ENCODE results near the gene UNK. TPM values are rescaled to one million over a fixed set of nuclear protein-coding genes. Genes with fewer than 3 reads are reported as not detected.
"Not testable (repeated sequence)": the region's sequence is repeated elsewhere in the genome, so short reads cannot be mapped to it uniquely, and the experiment has no call there.

Gene UNK
- total RNA-seq, 1 experiment from 2014 or later, result 19.6 TPM

DNA sequence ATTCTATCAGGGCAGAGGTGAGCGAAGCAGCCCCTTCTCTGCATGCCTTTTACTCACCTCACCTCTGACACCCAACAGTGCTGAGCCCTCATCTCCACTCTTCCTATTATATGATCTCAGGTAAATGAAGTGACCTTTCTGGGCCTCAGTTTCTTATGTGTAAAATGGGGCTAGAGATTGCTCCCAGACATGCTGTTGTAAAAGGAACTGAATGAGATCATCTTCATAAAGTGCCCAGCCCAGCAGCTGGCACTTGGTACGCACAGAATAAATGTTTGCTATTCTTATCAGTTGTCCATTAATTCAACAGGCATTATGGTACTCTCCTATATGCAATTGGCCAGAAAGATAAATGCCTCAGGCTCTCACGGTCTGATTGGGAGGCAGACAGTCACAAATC, 15.1 kb upstream of the UNK start:
- in situ Hi-C loops (cut with HindIII; ENCODE audit: low sequenced_read_pairs), result no loop called here

DNA sequence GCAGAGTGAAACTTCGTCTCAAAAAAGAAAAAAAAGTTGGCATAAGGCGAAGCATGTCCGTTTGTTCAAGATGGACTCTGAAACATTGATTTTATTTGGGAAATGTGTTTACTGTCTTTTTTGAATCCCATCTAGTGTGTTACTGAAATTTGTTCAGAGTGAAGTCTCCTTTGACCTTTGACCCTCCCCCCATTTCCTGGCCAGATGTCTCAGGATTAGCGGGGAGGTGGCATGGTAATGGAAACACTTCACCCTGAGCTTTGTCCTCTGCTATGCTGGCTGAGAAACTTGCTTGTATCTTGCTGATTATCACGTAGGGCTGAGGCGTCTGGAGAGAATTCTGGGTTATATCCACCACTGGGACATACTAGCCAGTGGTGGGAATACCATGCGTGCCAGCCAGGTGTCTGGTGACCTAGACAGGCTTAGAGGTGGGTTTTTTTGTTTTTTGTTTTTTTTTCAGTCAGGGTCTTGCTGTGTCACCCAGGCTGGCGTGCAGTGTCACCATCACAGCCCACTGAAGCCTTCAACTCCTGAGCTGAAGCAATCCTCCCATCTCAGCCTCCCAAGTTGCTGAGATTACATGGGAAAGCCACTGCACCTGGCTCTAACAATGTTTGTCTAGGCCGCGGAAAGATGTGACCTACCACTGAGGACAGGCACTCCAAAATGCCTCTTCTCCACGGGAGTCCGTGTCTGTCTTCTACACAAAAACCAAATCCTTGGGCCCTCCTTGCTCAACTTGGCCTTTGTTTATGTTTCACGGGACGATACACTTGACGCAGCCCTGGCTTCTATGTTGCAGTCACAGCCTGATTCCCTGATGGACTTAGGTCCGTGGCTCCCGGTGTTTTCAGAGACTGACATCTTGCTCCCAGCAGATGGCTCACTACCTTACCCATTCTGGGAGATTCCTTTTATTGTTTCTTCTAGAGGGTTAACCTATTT, 13.0 kb upstream of the UNK start:
- peak; percentile 85 for DNase-seq (ENCODE audit: low spot score)
- in situ Hi-C loops (cut with HindIII; ENCODE audit: low sequenced_read_pairs), result no loop called here

More for the DNA sequence above, 15.1 kb upstream of the UNK start:
- DNase-seq (ENCODE audit: low spot score), result no peak

DNA sequence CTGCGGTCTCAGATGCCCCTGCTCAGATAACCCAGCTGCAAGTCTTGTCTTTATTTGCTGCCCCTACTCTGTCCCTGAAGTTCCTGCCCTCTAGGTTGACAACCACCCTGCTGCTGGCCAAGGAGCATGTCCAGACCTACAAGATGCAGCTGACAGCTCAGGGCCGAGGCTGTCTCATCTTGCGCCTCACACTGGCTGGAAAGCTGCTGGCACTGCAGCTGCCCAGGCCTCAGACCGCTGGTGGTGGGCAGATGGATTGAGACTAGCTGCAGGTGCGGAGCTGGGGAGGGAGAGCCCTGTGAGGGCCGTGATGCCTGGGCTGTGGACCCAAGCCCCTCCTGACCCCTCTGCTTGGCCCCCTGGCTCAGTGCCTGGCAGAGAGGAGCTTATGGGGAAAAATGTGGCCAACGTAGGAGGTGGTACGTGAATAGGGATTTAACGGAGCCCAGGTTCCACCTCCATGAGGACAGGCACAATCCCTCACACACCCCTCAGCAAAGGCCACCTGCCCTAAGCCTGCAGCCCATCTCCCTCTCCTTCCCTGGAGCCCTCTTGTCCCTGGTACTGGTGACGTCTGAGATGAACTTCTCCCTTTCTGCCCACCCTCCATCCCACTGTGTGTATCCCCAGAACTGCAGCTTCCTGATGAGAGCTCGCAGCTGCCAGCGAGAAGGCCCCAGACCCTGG, 11.3 kb upstream of the UNK start:
- in situ Hi-C loops (cut with HindIII; ENCODE audit: low sequenced_read_pairs), result no loop called here

DNA sequence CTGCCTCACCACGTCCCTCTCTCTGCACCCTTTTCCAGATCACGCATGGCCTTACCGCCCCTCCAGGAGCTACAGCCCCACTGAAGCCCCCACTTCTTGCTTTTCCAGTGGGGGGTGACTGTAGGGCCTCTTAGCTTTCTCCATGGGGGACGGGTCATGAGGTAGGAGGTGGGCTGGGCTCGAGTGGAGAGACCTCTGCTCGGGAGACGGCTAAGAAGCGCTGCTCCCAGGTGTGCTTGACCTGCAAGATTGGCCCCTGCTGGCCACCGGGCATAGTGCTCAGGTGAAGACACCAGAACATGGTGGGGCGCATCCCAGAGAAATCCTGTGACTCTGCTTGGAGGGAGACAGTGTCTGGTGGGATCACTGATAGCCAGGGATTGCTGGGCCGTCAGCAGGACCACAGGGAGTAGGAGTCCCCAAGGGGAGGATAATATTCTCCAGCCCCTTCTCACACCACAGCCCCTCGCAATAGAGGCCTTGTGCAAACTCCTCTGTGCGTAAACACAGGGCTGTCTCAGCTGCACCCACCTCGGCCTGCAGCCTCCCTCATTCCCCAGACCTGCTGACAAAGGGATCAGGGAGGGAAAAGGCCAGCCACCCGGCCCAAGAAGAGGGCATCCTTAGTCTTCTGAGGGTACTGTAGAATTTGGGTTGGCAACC, 10.7 kb upstream of the UNK start:
- no peak for DNase-seq (ENCODE audit: low spot score)
- in situ Hi-C loops (cut with HindIII; ENCODE audit: low sequenced_read_pairs), result no loop called here

More for the DNA sequence above, 11.3 kb upstream of the UNK start:
- DNase-seq (ENCODE audit: low spot score), result peak; percentile 35

DNA sequence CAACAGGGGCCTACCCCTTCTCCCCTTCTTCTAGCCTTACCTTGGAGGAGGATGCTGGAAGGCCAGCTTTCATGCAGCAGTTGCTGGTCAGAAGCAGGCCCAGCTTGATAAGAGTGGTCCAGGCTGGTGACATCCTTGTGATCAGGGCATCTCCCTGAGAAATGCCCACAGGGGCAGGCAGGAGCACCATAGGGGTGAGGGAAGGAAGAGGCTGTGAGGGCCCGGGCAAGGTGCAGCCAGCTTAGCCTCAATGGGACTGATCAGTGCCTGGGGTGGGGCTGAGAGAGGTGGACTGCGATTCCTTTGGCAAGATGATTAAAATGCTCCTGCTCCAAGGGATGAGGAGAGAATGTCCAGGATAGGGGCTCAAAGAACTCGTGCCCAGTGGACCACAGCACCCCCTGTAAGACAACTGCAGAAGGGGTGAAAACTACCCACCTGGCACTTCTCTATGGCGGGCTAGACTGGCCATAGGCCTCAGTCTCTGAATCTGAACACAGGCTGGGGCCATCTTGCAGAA, 10.1 kb upstream of the UNK start:
- DNase-seq (ENCODE audit: low spot score), result no peak
- in situ Hi-C loops (cut with HindIII; ENCODE audit: low sequenced_read_pairs), result no loop called here

DNA sequence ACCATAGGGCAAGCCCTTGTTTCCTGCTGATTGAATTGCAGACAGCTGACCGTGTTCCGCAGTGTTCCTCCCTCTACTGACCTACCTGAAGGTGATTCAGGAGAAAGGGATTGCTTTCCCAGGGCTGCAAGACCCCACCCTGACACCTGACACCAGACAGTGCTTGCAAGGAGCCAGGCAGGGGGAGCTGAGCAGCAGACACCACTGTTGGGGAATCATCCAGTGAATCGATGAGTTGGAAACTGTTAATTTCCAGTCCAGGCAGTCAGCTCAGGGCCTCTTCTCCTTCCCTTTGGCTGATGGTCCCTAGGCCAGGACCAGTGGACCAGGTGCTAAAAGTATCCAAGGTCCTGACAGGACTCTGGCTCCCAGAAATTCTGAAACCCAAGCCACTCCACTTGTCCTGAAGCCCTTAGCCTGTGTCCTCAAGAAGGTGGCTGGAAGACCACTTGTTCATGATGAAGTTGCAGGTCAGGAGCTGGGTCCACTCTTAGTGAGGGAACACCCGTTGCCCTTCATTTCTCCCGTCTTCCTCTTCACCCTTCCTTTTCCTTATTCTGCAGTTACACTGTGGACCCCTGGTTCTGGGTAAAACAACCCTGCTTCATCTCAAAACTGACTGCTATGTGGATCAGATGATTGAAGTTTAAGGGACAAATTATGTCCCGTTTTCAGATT, 9.5 kb upstream of the UNK start:
- in situ Hi-C loops (cut with HindIII; ENCODE audit: low sequenced_read_pairs), result no loop called here
- DNase-seq (ENCODE audit: low spot score), result peak; percentile 29

DNA sequence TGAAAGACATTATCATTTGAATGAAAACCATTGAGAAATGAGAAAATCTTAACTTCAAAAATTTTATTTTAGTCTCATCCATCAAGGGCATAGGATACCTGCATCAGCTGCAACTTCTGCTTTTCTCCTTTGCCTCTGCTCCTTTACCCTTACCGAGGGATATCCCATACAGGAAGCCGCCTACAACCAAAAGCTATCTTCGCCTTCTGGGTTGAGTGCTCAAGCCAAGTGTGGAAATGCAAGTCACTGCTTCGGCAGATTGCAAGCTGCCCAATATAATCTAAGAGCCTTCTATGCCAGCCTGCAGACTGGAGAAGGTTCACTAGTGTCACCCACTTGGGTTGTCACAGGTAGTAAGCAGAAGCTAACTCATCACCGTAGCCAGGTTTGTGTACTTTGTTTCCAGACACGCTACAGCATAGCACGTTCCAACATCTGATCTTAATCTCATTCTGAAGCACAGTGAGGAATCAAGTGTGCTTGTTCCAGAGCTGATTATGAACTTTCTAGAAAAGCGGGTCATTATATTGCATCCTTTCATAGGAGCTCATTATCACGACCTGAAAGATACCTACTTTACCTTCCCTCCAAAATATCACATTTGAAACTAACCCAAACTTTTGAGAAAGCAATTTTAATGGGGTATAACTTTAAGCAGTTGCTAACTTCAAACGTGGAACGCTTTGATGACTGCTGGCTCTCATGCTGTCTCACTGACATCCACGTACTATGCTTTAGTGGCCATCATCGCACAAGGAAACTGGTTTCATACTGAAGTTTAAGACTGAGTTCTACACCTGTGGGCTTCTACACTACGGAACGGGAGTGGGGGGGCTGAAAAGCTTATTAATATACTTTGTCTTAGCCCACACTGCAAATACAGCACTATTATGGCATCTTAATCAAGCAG, 8.0 kb upstream of the UNK start:
- in situ Hi-C loops (cut with HindIII; ENCODE audit: low sequenced_read_pairs), result no loop called here
- DNase-seq (ENCODE audit: low spot score), result peak; percentile 43

DNA sequence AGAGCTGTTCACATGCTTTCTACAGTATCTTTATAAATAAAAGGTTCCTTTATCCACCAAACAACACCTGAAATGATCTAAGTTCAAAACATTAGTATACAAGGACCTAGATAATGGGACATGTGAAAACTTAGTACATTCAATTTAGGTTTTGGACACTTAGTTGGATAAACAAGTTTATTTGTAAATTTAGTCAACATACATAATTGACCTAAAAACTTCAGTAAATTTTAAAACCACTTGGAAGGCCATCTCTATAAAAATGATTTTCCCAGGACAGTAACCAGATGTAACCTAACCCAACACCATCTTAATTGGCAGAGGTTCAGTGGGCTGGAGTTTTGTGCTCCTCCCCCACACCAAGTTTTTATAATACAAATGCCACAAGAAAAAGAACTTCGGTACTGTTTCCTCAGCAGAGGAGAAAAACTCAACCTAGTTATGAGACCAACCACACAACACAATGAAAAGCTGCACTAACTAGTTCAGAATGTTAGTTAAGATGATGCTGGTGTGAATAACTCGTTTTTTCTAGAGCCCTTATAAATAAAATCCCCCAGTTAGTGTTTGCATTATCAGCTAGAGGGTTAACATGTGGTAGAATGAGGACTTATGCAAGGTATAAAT, 7.2 kb upstream of the UNK start:
- in situ Hi-C loops (cut with HindIII; ENCODE audit: low sequenced_read_pairs), result no loop called here
- DNase-seq (ENCODE audit: low spot score), result no peak

DNA sequence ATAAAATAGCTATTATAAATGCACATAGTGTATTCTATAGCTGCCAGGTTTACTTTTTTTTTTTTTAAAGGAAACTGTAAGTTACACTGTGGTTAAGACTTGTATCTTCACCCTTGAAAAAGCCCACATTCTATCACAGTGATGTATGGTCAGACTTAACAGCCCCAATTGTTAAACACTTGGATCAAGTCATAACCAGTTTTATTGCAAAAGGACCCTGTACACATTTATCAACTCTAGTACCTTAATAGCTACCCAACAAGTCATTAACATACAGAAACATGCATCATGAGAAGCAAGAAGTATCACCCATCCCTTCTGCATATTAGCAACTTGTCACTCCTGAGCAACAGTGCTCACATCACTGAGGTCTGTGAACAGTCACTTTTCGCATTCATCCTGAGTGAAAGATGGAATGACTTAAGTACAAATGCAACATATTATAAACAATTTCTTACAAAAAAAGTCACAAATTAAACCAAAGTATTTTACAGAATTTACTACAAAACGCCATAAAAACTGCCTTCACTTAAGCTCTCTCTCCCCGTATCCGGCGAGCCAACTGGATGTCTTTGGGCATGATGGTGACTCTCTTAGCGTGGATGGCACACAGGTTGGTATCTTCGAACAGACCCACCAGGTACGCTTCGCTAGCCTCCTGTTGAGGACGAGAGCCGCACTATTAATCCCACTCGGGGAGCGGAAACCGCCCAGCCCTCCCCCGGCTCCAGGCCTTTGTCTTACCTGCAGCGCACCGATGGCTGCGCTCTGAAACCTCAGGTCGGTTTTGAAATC, 6.3 kb upstream of the UNK start:
- in situ Hi-C loops (cut with HindIII; ENCODE audit: low sequenced_read_pairs), result not testable (repeated sequence)

DNA sequence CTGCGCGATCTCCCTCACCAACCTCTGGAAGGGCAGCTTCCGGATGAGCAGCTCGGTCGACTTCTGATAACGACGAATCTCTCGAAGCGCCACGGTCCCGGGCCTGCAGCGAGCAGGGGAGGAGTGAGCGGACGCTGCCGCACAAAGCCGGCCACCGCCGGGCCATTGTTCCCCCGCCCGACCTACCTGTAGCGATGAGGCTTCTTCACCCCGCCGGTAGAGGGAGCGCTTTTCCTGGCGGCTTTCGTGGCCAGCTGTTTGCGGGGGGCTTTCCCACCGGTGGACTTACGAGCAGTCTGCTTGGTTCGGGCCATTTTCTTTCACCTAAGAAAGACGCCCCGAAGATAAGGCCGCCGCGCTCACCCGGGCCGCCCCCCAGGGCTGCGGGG, 5.8 kb upstream of the UNK start:
- in situ Hi-C loops (cut with HindIII; ENCODE audit: low sequenced_read_pairs), result no loop called here
- no peak for DNase-seq (ENCODE audit: low spot score)

More for the DNA sequence above, 6.3 kb upstream of the UNK start:
- not testable (repeated sequence) for DNase-seq (ENCODE audit: low spot score)

DNA sequence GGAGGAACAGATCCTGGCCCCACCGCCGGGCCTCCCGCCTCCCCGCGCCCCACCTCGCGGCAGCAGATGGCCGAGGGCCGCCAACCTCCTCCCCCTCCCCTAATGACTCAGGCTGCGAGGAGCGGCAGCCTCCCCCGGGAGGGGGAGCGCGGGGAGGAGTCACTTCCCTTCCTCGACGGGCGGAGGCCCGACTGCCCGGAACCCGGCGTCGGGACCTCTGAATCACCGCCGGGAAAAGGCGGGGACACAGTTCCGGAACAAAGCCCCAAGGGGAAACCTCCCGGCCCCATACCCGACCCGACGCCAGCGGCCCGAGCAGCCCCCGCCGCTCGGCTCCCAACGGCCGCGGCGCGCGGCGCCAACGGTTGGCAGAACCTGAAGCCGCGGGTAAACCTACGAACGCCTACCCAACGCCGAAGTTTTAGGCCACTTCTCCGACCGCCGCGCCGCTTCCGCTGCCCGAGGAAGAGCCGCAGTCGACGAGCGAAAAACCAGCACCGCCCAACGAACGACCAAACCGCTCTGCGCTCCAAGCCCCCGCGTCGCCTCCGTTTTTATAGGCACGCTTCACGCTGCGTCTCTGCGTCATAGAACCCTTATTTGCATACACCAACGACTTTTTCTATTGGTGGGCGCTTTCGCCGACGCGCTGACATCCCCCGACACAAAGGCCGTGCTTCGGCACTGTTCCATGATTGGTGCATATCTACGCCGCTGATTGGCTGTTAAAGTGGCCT, 5.2 kb upstream of the UNK start:
- in situ Hi-C loops (cut with HindIII; ENCODE audit: low sequenced_read_pairs), result no loop called here

DNA sequence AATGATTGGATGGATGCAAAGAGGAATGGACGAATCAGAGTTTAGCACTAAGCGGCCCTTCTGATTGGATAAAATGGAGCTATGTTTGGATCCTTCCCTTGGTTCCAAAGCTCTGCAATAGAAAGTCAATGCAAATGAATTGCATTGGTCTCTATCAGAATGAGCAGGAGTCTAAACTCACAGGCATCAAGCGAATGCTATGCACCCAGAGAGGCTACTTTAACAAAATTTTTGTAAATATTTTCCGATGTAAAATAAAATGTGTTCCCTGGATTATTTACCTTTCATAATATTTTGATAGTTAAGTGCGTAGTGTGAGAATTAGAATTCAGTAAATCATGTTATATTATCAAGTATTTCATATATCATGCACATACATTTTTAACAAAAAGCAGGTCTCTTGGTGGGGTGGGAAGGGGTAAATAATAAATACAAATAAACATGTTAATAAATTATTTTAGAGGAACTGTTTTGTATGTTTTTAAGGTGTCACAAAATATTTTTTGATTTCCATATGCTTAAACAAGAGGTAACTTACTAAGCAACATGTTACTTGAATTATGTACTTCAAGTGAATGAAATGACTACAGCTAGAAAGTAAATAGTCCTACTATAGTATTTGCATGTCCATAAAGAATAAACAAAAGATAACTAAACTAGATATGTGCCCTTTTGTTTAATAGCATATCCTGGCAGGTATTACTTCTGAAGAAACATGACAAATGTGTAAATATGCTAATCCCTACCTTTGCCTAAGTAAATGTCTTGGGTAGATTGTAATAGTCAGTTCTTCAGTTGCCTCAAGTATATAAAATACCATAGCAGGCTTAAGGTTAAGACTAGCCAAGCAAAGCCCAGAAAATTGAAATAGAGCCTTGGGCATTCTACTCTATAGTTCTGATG, 4.4 kb upstream of the UNK start:
- no peak for DNase-seq (ENCODE audit: low spot score)
- in situ Hi-C loops (cut with HindIII; ENCODE audit: low sequenced_read_pairs), result no loop called here

More for the DNA sequence above, 5.2 kb upstream of the UNK start:
- DNase-seq (ENCODE audit: low spot score), result peak; percentile 100

DNA sequence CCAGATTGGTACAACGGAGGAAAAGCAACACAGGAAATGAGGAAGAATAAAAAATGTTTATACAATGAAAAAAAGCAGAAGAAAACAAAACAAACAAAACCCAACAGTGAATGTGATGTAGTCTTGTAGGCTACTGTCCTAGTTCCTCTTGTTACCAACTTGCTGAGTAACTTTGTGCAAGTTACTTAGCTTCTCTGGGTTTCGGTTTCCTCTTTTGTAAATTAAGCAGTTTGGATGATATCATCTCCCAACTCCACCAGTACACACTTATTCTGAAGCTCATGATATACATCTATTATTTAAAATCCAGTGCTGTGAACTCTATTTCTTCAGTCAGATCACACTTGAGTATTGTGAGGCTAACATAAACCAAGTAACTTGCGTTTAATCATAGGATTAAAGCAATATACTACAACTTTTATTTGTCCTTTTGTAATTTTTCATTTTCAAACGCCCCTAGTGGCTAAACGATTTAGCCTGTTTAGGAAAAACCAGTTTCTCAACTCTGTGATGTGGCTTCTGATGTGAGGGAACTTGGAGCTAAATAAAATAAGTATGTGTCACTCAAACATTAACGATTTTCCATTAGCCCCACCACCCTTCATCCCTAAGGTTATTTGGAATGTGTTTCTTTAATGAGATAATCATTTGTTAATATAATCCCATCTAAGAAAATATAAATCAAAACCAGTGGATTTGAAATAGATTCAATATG, 1.4 kb upstream of the UNK start:
- DNase-seq (ENCODE audit: low spot score), result peak; percentile 43
- in situ Hi-C loops (cut with HindIII; ENCODE audit: low sequenced_read_pairs), result no loop called here

DNA sequence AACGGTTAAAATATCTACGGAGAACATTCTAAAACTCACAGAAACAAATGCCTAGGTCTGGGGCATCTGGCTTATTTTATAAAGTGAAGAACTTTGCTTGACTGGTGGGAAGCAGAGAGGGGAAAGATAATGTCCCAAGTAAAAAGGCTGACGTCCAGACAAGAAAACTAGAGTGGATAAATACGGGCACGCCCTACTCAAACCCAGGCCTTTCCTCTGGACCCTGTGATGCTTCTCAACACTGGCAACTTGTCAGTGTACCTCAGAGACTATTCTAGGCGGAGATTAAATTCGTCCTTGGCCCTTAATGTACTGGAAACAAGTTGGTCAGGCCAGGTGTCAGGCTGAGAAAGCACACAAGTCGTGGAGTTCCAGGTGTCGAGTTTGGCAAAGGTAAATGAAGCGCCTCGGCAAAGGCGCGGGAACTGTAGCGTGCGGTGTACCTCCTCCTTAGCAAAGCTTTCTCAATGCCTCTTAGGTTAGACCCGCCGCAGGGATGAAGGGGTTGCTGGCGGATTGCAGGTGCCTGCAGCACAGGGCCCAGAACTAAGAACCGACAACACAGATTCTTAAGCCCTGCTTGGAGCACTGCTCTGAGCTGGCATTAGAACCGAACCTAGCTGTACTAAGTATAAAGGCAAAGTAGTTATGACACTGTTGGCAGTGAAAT, 668 bp upstream of the UNK start:
- in situ Hi-C loops (cut with HindIII; ENCODE audit: low sequenced_read_pairs), result no loop called here
- no peak for DNase-seq (ENCODE audit: low spot score)

Data from G401 (cell line).